ENCODE results near the gene INTS15. TPM values are rescaled to one million over a fixed set of nuclear protein-coding genes. Genes with fewer than 3 reads are reported as not detected.
A peak's percentile ranks its signal among the peaks of the same experiment; 100 is the strongest.
"Not testable (repeated sequence)": the region's sequence is repeated elsewhere in the genome, so short reads cannot be mapped to it uniquely, and the experiment has no call there.

The INTS15 gene
- total and polyA plus RNA-seq, 8 donors, result 12.4 to 23.0 (median 14.8) TPM

DNA sequence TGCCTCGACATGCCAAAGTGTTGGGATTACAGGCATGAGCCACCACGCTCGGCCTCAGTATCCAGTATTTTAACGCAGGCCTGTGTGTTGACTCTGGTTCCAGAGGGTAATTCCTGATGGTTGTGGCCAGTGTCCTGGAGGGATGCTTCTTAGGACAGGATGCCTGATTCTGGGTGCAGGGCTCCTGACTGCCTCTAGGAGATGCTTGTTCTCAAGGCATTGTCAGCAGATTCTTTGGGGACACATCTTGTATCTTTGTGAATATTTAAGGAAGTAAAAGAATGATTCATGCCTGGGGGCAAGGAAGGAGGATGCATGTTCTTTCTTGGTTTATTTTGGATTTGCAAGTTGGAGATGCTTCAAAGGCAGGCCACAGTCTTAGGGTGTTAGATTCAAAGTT lies 10.4 kb upstream of the INTS15 start:
- intact Hi-C loops (cut with DNase I), result no loop called here
- peaks cover 0 to 15% (median 5%) of the 10 kb centered on the region in 3 donors for H3K36me3 ChIP-seq
- 89 to 91% methylated on average over 4 of the region's 4 CpGs for WGBS, 2 donors
- H3K9me3 ChIP-seq, result no peaks in the 10 kb centered on the region
- H3K27me3 ChIP-seq, result no peaks in the 10 kb centered on the region
- no peak overlapping the region for H3K27ac ChIP-seq
- no peak overlapping the region for H3K4me3 ChIP-seq
- DNase-seq (no peak), ATAC-seq (no peak), FAIRE-seq (no peak)
- peaks cover 0 to 4% (median 0%) of the 10 kb centered on the region in 3 donors for H3K4me1 ChIP-seq
- TF ChIP-seq, protein P1, sequence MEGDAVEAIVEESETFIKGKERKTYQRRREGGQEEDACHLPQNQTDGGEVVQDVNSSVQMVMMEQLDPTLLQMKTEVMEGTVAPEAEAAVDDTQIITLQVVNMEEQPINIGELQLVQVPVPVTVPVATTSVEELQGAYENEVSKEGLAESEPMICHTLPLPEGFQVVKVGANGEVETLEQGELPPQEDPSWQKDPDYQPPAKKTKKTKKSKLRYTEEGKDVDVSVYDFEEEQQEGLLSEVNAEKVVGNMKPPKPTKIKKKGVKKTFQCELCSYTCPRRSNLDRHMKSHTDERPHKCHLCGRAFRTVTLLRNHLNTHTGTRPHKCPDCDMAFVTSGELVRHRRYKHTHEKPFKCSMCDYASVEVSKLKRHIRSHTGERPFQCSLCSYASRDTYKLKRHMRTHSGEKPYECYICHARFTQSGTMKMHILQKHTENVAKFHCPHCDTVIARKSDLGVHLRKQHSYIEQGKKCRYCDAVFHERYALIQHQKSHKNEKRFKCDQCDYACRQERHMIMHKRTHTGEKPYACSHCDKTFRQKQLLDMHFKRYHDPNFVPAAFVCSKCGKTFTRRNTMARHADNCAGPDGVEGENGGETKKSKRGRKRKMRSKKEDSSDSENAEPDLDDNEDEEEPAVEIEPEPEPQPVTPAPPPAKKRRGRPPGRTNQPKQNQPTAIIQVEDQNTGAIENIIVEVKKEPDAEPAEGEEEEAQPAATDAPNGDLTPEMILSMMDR (IDR thresholded peaks at IDR 0.05), result no peak

DNA sequence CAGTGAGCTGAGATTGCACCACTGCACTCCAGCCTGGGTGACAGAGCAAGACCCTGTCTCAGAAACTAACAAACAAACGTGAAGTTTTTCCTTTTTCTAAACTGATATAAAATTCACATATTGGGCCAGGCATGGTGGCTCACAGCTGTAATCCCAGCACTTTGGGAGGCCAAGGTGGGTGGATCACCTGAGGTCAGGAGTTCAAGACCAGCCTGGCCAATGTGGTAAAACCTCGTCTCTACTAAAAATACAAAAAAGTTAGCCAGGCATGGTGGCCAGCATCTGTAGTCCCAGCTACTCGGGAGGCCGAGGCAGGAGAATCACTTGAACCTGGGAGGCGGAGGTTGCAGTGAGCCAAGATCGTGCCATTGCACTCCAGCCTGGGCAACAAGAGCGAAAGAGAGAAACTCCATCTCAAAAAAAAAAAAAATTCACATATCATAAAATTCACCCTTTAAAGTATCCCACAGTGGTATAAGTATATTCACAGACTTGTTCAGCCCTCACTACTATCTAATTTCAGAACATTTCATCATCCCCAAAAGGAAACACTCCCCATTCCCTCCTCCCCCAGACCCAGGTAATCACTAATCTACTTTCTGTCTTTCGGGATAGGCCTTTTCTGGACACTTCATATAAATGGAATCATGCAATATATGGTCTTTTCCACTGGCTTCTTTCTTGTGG lies 3.9 kb upstream of the INTS15 start:
- ATAC-seq; FAIRE-seq; H3K4me1 ChIP-seq; H3K9me3 ChIP-seq; intact Hi-C loops (cut with DNase I); H3K27me3 ChIP-seq; H3K4me3 ChIP-seq; H3K27ac ChIP-seq: not testable (repeated sequence)
- peak in 1 of 6 donors; percentile 1 for DNase-seq
- H3K36me3 ChIP-seq, result peaks cover 0 to 21% (median 12%) of the 10 kb centered on the region in 3 donors
- 89 to 91% methylated on average over 8 of the region's 8 CpGs for WGBS, 2 donors

DNA sequence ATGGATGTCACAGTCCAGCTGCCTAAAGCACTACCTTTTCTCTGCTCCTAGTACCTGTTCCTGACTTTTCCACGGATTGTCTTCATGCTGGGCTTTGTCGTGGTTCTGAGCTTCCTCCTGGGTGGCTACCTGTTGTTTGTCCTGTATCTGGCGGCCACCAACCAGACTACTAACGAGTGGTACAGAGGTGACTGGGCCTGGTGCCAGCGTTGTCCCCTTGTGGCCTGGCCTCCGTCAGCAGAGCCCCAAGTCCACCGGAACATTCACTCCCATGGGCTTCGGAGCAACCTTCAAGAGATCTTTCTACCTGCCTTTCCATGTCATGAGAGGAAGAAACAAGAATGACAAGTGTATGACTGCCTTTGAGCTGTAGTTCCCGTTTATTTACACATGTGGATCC lies 1.3 kb upstream of the INTS15 start:
- 78 to 89% methylated on average over 9 of the region's 9 CpGs for WGBS, 2 donors
- Histone ChIP-seq H3K9me3 (no peaks in the 10 kb centered on the region), H3K36me3 (peaks cover 0 to 17% (median 6%) of the 10 kb centered on the region in 3 donors), H3K4me3 (no peak overlapping the region), H3K27me3 (no peaks in the 10 kb centered on the region), H3K4me1 (peaks cover 0 to 9% (median 0%) of the 10 kb centered on the region in 3 donors), H3K27ac (no peak overlapping the region)
- ATAC-seq (no peak), DNase-seq (no peak), FAIRE-seq (no peak)
- intact Hi-C loops (cut with DNase I), result no loop called here
- TF ChIP-seq, protein P1 (IDR thresholded peaks at IDR 0.05), result no peak

DNA sequence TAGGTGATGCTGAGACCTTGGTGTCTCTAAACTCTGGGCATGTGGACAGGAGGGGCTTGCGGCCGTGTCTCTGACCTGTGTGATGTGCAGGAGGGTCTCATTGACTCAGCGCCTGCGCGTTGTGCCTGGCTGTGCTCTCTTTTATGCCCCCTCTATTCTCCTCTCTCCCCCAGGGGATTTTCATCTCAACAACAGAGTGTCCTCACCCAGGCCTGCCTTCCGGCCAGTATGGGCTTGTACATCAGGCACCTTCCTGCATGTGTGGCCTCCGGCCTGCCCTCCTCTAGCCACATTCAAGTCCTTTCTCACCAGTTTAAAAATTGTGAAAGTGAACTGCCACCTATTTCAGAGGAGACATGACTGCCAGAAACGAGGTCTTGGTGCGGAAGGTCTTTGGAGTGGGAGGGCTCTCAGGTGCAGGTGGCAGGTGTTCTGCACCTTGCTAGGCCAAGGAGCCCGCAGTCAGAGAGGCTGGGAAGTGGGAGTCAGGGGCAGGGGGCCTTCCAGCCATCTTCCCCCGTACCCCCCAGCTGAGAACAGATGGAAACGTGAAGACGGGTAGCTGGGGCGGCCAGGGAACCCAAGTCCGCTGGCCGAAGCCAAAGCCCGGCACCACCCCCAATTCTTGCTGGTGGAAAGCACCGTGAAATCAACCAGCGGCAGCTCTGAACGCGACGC lies 531 bp upstream of the INTS15 start:
- DNase-seq, result no peak
- intact Hi-C loops (cut with DNase I), result no loop called here
- H3K27me3 ChIP-seq, result no peaks in the 10 kb centered on the region
- no peak for ATAC-seq
- H3K4me3 ChIP-seq, result peak overlapping the region; percentile 64 to 99 (median 82)
- WGBS, 2 donors, result 38 to 51% methylated on average over 16 to 22 of the region's 22 CpGs
- H3K9me3 ChIP-seq, result no peaks in the 10 kb centered on the region
- no peak for FAIRE-seq
- H3K36me3 ChIP-seq, result peaks cover 0 to 18% (median 6%) of the 10 kb centered on the region in 3 donors
- peaks cover 0 to 9% (median 0%) of the 10 kb centered on the region in 3 donors for H3K4me1 ChIP-seq
- peak overlapping the region in 3 of 4 donors; percentile 22 to 84 (median 75) for H3K27ac ChIP-seq
- TF ChIP-seq, protein P1 (IDR thresholded peaks at IDR 0.05), result no peak

DNA sequence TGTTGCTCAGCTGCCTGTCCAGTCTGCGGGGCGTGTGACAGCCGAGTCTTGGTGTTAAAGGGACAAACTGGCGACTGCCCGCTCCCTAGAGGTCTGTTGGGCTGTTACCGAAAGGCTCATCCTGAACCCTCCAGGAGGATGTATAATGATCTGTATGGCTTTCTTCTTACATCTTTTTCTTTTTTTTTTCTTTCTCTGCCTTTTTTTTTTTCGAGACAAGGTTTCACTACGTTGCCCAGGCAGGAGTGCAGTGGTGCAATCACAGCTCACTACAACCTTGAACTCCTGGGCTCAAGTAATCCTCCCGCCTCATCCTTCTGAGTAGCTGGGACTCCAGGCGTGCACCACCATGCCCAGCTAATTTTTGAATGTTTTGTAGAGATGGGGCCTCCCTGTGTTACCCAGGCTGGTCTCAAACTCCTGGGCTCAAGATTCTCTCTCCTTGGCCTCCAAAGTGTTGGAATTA lies 857 bp downstream of the INTS15 start:
- DNase-seq, result no peak
- 4% methylated on average over 10 of the region's 10 CpGs for WGBS, 2 donors
- Histone ChIP-seq H3K27ac (peak overlapping the region; percentile 63 to 84 (median 75)), H3K9me3 (no peaks in the 10 kb centered on the region), H3K4me1 (peaks cover 0 to 9% (median 0%) of the 10 kb centered on the region in 3 donors), H3K36me3 (peaks cover 2 to 23% (median 3%) of the 10 kb centered on the region in 3 donors), H3K4me3 (peak overlapping the region; percentile 64 to 99 (median 82)), H3K27me3 (no peaks in the 10 kb centered on the region)
- ATAC-seq, result peak in 2 of 4 donors; percentile 24 to 43
- TF ChIP-seq, protein P1 (IDR thresholded peaks at IDR 0.05), result no peak
- intact Hi-C loops (cut with DNase I), result no loop called here
- no peak for FAIRE-seq

All from pancreas (tissue), 10 donors.